Measurements from ENCODE around the gene MPL.

Gene MPL

GRCh38 chr1:43344267-43344850, 6.7 kb downstream of the MPL start:
- TF ChIP-seq FOXP2 (optimal IDR thresholded peaks at IDR 0.05; ENCODE audit: borderline replicate concordance, extremely low read depth, extremely low read length, insufficient read depth) (no peak), REST (IDR thresholded peaks at IDR 0.05; ENCODE audit: insufficient read depth in 1 of 2, low read depth in 2 of 2, low read length in 2 of 2) (no peak), SIN3A (IDR thresholded peaks at IDR 0.05; ENCODE audit: borderline replicate concordance, insufficient read depth, low read length) (no peak), TAF1 (IDR thresholded peaks at IDR 0.05; ENCODE audit: borderline replicate concordance, insufficient read depth, low read length) (no peak), POLR2AphosphoS5 (IDR thresholded peaks at IDR 0.05; ENCODE audit: low read depth, low read length) (no peak)

GRCh38 chr1:43345120-43345519, 7.5 kb downstream of the MPL start:
- TF ChIP-seq TAF1 (IDR thresholded peaks at IDR 0.05; ENCODE audit: borderline replicate concordance, insufficient read depth, low read length) (no peak), FOXP2 (optimal IDR thresholded peaks at IDR 0.05; ENCODE audit: borderline replicate concordance, extremely low read depth, extremely low read length, insufficient read depth) (no peak), POLR2AphosphoS5 (IDR thresholded peaks at IDR 0.05; ENCODE audit: low read depth, low read length) (no peak), SIN3A (IDR thresholded peaks at IDR 0.05; ENCODE audit: borderline replicate concordance, insufficient read depth, low read length) (no peak), REST (IDR thresholded peaks at IDR 0.05; ENCODE audit: insufficient read depth in 1 of 2, low read depth in 2 of 2, low read length in 2 of 2) (no peak)

- no peak for TF ChIP-seq REST (IDR thresholded peaks at IDR 0.05; ENCODE audit: insufficient read depth in 1 of 2, low read depth in 2 of 2, low read length in 2 of 2)
- no peak for TF ChIP-seq FOXP2 (optimal IDR thresholded peaks at IDR 0.05; ENCODE audit: borderline replicate concordance, extremely low read depth, extremely low read length, insufficient read depth)
- no peak for TF ChIP-seq SIN3A (IDR thresholded peaks at IDR 0.05; ENCODE audit: borderline replicate concordance, insufficient read depth, low read length)
- TF ChIP-seq TAF1 (IDR thresholded peaks at IDR 0.05; ENCODE audit: borderline replicate concordance, insufficient read depth, low read length): no peak
- TF ChIP-seq POLR2AphosphoS5 (IDR thresholded peaks at IDR 0.05; ENCODE audit: low read depth, low read length): no peak
Measured at GRCh38 chr1:43346636-43347035, 9.0 kb downstream of the MPL start.

GRCh38 chr1:43348343-43348808, 10.8 kb downstream of the MPL start:
- TF ChIP-seq TAF1 (IDR thresholded peaks at IDR 0.05; ENCODE audit: borderline replicate concordance, insufficient read depth, low read length): no peak
- no peak for TF ChIP-seq REST (IDR thresholded peaks at IDR 0.05; ENCODE audit: insufficient read depth in 1 of 2, low read depth in 2 of 2, low read length in 2 of 2)
- TF ChIP-seq SIN3A (IDR thresholded peaks at IDR 0.05; ENCODE audit: borderline replicate concordance, insufficient read depth, low read length): no peak
- no peak for TF ChIP-seq POLR2AphosphoS5 (IDR thresholded peaks at IDR 0.05; ENCODE audit: low read depth, low read length)
- TF ChIP-seq FOXP2 (optimal IDR thresholded peaks at IDR 0.05; ENCODE audit: borderline replicate concordance, extremely low read depth, extremely low read length, insufficient read depth): no peak
